ENCODE data around the gene OXCT1. TPM values are rescaled to one million over a fixed set of nuclear protein-coding genes. Genes with fewer than 3 reads are reported as not detected.

Gene OXCT1
- total RNA-seq, 1 donor from 2014 or later: 16.2 TPM

DNA sequence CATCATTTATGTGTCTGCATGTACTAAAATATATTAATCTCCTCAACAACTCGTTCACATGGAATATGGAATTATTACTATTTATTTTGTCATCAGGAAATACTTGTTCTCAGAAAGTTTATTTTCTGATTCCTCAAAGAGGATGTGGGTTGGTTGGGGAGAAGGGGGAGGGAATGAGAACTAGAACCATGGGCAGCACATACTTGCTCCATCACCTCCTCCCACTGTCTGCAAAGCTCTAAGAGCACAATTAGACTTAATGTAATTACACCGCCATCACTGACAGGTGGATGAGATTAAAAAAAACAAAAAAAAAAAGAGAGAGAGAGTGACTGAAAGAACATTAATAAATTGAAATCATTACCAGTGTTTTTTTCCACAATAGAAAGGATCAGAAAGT, 98.2 kb downstream of the OXCT1 start:
- no peak for DNase-seq
- Histone ChIP-seq H3K27me3 (no peaks in the 10 kb centered on the region), H3K36me3 (no peaks in the 10 kb centered on the region), H3K4me3 (no peak overlapping the region), H3K27ac (no peak overlapping the region), H3K9me3 (no peaks in the 10 kb centered on the region), H3K4me1 (no peaks in the 10 kb centered on the region)
- ATAC-seq: no peak
- TF ChIP-seq, protein P1, sequence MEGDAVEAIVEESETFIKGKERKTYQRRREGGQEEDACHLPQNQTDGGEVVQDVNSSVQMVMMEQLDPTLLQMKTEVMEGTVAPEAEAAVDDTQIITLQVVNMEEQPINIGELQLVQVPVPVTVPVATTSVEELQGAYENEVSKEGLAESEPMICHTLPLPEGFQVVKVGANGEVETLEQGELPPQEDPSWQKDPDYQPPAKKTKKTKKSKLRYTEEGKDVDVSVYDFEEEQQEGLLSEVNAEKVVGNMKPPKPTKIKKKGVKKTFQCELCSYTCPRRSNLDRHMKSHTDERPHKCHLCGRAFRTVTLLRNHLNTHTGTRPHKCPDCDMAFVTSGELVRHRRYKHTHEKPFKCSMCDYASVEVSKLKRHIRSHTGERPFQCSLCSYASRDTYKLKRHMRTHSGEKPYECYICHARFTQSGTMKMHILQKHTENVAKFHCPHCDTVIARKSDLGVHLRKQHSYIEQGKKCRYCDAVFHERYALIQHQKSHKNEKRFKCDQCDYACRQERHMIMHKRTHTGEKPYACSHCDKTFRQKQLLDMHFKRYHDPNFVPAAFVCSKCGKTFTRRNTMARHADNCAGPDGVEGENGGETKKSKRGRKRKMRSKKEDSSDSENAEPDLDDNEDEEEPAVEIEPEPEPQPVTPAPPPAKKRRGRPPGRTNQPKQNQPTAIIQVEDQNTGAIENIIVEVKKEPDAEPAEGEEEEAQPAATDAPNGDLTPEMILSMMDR (IDR thresholded peaks at IDR 0.05): no peak
- intact Hi-C loops (cut with DNase I): no loop called here

DNA sequence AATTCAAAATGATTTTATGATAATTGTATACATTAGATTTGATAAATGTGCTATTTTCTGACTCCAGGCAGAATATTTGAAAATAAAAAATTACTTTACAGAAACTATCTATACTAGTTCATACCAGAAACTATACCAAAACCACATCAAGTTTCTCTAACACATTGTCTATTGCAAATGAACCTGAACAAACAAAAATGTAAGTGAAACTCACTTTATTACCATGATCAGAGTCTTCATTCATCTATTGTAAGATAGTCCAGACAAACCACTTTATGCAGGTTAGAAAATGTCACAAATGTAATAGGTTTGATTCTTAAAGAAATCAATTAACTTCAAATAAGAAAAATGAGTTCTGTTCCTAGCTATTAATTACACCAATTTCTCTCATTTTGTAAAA, 99.4 kb downstream of the OXCT1 start:
- no peak overlapping the region for H3K27ac ChIP-seq
- intact Hi-C loops (cut with DNase I): no loop called here
- H3K4me3 ChIP-seq: no peak overlapping the region
- TF ChIP-seq, protein P1 (IDR thresholded peaks at IDR 0.05): no peak
- H3K4me1 ChIP-seq: no peaks in the 10 kb centered on the region
- DNase-seq (no peak), ATAC-seq (no peak)
- no peaks in the 10 kb centered on the region for H3K9me3 ChIP-seq
- no peaks in the 10 kb centered on the region for H3K27me3 ChIP-seq
- H3K36me3 ChIP-seq: no peaks in the 10 kb centered on the region

DNA sequence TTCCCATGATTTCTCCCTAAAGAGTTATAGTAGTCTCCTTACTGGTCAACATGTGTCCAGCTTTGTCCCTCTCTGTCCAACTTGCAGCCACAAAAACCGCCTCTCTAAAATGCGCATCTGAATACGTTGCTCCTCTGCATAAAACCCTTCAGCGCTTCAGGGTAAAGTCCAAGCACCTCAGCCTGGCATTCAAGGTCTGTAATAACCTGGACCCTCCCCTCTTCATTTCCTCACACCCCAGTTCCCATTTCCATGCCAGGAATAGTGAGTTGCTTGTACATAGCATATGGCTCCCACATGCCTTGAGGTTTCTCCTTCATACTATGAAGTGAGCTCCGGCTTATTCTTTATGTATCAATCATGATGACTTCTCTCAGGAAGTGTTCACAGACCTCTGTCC, 101.5 kb downstream of the OXCT1 start:
- TF ChIP-seq, protein P1 (IDR thresholded peaks at IDR 0.05): no peak
- no peaks in the 10 kb centered on the region for H3K4me1 ChIP-seq
- H3K4me3 ChIP-seq: no peak overlapping the region
- H3K36me3 ChIP-seq: no peaks in the 10 kb centered on the region
- ATAC-seq (no peak), DNase-seq (no peak)
- H3K27me3 ChIP-seq: no peaks in the 10 kb centered on the region
- no peak overlapping the region for H3K27ac ChIP-seq
- no peaks in the 10 kb centered on the region for H3K9me3 ChIP-seq
- intact Hi-C loops (cut with DNase I): no loop called here

DNA sequence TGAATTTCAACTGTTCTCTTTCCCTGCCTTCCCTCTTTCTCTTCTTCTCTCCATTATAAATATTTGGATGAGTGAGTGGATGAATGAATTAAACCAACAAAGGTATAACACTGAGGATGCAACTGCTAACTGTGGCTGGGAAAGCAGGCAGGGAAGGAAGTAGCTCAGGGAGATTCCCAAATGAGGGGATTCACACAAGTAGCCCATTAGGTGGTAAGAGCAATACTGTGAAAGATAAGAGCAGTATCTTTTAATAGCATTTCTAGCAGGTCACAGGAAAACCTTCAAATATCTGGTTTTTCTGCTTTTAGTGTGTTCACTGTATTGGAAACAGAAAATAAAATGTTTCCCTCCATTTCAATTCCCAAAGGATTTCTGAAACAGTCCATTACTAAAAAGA, 105.6 kb downstream of the OXCT1 start:
- no peaks in the 10 kb centered on the region for H3K4me1 ChIP-seq
- H3K36me3 ChIP-seq: peaks cover 7% of the 10 kb centered on the region
- H3K4me3 ChIP-seq: no peak overlapping the region
- intact Hi-C loops (cut with DNase I): no loop called here
- H3K27ac ChIP-seq: no peak overlapping the region
- no peak for DNase-seq
- ATAC-seq: no peak
- TF ChIP-seq, protein P1 (IDR thresholded peaks at IDR 0.05): no peak
- no peaks in the 10 kb centered on the region for H3K27me3 ChIP-seq
- H3K9me3 ChIP-seq: no peaks in the 10 kb centered on the region

DNA sequence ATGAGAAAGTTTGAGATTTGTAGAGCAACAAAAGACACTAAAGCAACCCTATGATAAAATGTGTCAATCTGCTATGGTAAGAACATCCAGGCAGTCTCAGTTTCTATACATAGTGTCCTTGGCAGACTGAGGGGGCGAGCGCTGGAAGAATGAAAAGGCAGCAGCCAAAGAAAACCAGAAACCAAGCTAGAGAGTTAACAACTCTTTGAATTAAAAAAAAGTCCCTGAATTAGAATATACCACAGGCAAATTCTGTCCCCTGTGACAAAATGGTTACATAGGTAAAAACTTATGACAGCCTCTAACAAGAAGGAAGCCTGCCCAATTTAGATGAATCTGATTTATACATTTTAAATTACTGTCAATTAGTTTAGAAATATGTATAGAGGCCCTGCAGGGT, 106.7 kb downstream of the OXCT1 start:
- DNase-seq (no peak), ATAC-seq (no peak)
- Histone ChIP-seq H3K4me1 (no peaks in the 10 kb centered on the region), H3K9me3 (no peaks in the 10 kb centered on the region), H3K4me3 (no peak overlapping the region), H3K36me3 (peaks cover 7% of the 10 kb centered on the region), H3K27ac (no peak overlapping the region), H3K27me3 (no peaks in the 10 kb centered on the region)
- intact Hi-C loops (cut with DNase I): no loop called here
- TF ChIP-seq, protein P1 (IDR thresholded peaks at IDR 0.05): no peak

DNA sequence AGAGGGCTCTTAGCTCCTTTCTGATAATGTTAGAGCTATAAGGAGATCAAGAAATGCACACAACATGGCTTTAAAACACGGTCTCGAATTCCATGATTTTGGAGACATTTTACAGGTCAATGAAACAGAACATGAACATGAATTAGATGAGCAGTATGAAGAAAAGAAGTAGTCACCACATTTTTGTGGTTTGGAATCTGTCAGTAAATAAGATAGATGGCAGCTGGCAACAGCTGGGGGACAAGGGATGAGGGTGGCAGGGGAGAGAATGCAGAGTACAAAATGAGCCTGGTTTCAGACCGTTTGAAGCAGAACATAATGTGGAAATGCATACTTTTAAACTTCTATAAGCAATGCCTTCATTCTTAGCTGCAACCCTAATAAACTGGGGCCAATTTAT, 107.1 kb downstream of the OXCT1 start:
- ATAC-seq: no peak
- DNase-seq: no peak
- Histone ChIP-seq H3K4me3 (no peak overlapping the region), H3K4me1 (no peaks in the 10 kb centered on the region), H3K9me3 (no peaks in the 10 kb centered on the region), H3K27ac (no peak overlapping the region), H3K36me3 (peaks cover 7% of the 10 kb centered on the region), H3K27me3 (no peaks in the 10 kb centered on the region)
- TF ChIP-seq, protein P1 (IDR thresholded peaks at IDR 0.05): no peak
- intact Hi-C loops (cut with DNase I): no loop called here

All from upper lobe of right lung (tissue), 1 donor.